ENCODE data around the gene ZNF814.
"Not testable (repeated sequence)": the region's sequence is repeated elsewhere in the genome, so short reads cannot be mapped to it uniquely, and the experiment has no call there.

Gene ZNF814

DNA sequence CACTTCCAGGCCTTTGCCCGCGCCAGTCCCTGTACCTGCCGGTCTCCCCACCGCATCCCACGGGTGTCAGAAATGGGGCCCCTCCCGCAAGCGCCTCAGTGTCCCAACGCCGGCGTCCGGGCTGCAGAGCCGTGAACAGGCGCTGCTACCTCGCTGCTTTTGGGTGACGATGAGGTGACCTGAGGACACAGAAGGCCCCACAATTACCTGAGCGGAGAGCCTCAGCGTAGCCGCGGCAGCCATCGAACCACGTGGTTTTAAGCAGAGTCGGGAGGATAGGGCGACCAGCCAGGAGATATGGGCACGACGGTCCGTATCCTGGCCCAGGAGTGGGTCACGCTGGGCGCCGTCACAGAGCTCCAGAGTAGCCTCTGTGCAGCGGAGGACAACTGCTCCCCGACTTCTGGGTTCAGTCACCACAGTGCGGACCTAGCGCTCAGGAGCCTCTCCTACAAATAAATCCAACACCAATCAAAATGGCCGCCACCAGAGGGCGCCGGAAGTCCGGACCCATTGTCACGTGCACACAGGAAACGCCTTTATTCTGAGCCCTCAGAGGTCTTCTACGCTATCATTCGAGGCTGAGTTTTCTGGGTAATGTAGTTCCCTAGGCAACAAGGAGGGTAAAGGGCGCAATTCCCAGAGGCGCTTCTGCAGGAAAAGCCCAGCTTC, at the start of gene ZNF814:
TSS of gene ZNF814 (minus strand) at position 478 of the 672 bp plus-strand sequence. CDS start at position 243, 235 bp downstream.
- TF ChIP-seq EZH2 (IDR thresholded peaks at IDR 0.05), result no peak
- peak; percentile 78; the same call in 1 of the 2 replicates for TF ChIP-seq POLR2AphosphoS5 (IDR thresholded peaks at IDR 0.05; ENCODE audit: borderline replicate concordance, low read depth, low read length)

DNA sequence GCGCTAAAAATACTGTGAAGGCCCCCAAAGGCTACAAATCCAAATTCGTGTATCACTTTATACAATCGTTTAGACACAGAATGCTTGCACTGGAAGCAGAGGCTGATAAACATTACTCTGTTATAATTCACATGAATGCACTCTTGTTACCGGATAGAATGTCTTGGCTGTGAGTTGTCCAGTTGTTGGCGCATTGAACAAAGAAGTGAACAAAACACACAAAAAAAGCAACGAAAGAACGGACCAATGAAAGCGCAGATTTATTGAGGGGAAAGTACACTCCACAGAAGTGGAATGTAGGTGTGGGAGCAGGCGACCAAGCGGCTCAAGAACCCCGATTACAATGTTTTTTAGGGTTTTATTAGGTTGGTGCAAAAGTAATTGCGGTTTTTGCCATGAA, 46.9 kb upstream of the ZNF814 start:
- TF ChIP-seq FOXP2 (optimal IDR thresholded peaks at IDR 0.05; ENCODE audit: control extremely low read depth, extremely low read length, insufficient read depth) (no peak), POLR2AphosphoS5 (IDR thresholded peaks at IDR 0.05; ENCODE audit: borderline replicate concordance, low read depth, low read length) (no peak), EZH2 (IDR thresholded peaks at IDR 0.05) (no peak)
- Histone ChIP-seq H3K9me3 (ENCODE audit: low read depth, low read length) (no peaks in the 10 kb centered on the region; the same call in 1 of the 2 replicates), H3K9ac (ENCODE audit: insufficient read length) (no peak overlapping the region), H3K4me3 (no peak overlapping the region), H3K27ac (no peak overlapping the region), H3K36me3 (ENCODE audit: insufficient read depth, low read length) (peaks cover 10% of the 10 kb centered on the region)
- DNase-seq (ENCODE audit: low read depth, low spot score), result no peak

More for the DNA sequence above, at the start of gene ZNF814:
- H3K36me3 ChIP-seq (ENCODE audit: insufficient read depth, low read length), result peaks cover 38% of the 10 kb centered on the region
- peak; percentile 71 for DNase-seq (ENCODE audit: low read depth, low spot score)
- no peaks in the 10 kb centered on the region; the same call in 1 of the 2 replicates for H3K9me3 ChIP-seq (ENCODE audit: low read depth, low read length)
- peak within 1 kb of the TSS; percentile 61 for H3K9ac ChIP-seq (ENCODE audit: insufficient read length)
- peak within 1 kb of the TSS; percentile 76 for H3K4me3 ChIP-seq
- H3K27ac ChIP-seq, result no peak within 1 kb of the TSS

DNA sequence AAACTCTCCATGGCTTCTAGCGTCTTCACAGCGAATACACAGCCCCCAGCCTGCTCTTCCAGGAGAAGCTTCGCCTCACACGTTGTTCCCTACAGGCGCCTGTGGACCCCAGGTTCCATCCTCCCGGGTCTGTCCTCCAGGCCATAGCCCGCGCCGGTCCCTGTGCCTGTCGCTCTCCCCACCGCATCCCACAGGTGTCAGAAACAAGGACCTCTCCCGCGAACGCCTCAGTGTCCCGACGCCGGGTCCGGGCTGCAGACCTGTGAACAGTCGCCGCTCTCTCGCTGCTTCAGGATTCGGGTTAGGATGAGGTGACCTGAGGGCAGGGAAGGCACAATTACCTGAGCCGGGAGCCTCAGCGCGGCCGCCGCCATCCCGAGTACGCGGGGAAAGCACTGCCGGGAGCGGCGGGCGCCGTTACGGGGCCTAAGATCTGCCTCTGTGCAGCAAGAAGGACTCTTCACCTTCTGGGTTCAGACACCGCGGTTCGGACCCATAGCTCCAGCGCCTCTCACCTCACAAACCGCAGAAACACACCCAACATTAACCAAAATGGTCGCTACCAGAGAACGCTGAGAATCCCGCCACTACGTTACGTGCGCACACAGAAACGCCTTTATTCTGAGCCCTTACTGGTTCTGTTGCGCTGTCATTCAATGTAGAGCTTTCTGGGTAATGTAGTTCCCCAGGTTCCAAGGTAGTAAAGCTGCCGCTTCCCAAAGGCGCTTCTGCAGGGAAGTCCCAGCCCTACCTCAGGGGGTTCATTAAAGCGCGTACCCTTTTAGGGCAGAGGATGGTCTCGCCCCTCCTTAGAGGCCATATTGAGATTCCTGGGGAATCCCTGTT, 46.2 kb upstream of the ZNF814 start, which contains the start of gene ZNF418:
TSS of gene ZNF418 (minus strand) at position 583 of the 846 bp plus-strand sequence. CDS start 1,580 bp downstream, outside the sequence.
- TF ChIP-seq EZH2 (IDR thresholded peaks at IDR 0.05) (no peak), POLR2AphosphoS5 (IDR thresholded peaks at IDR 0.05; ENCODE audit: borderline replicate concordance, low read depth, low read length) (no peak; the same call in 1 of the 2 replicates), FOXP2 (optimal IDR thresholded peaks at IDR 0.05; ENCODE audit: control extremely low read depth, extremely low read length, insufficient read depth) (no peak)
- DNase-seq (ENCODE audit: low read depth, low spot score), result no peak
- Histone ChIP-seq H3K9me3 (ENCODE audit: low read depth, low read length) (no peaks in the 10 kb centered on the region; the same call in 1 of the 2 replicates), H3K36me3 (ENCODE audit: insufficient read depth, low read length) (peaks cover 5% of the 10 kb centered on the region; the same call in 1 of the 2 replicates), H3K9ac (ENCODE audit: insufficient read length) (no peak within 1 kb of the TSS), H3K4me3 (peak within 1 kb of the TSS; percentile 76), H3K27ac (no peak within 1 kb of the TSS)

DNA sequence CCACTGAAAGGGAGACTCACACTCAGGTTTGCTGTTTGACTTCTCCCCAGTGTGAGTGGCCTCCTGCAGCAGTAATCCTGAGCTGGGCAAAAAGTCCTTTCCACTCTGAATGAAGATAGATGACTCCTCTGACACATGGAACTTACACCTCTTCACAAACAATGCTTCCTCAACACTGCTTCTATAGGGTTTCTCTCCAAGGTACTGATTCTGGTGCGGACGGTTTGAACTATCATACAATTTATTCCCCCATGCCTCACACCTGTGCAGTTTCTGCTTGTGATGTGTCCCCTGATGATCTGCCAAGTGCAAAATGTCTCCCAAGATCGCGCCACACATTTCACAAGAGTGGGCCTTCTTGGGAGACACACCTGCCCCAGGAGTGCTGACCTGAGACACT, 38.8 kb upstream of the ZNF814 start:
- no peak for DNase-seq (ENCODE audit: low read depth, low spot score)
- no peak overlapping the region for H3K4me3 ChIP-seq
- H3K9me3 ChIP-seq (ENCODE audit: low read depth, low read length), result no peaks in the 10 kb centered on the region
- H3K36me3 ChIP-seq (ENCODE audit: insufficient read depth, low read length), result peaks cover 11% of the 10 kb centered on the region; the same call in 1 of the 2 replicates
- no peak overlapping the region for H3K9ac ChIP-seq (ENCODE audit: insufficient read length)
- H3K27ac ChIP-seq, result no peak overlapping the region
- no peak for TF ChIP-seq EZH2 (IDR thresholded peaks at IDR 0.05)
- no peak for TF ChIP-seq FOXP2 (optimal IDR thresholded peaks at IDR 0.05; ENCODE audit: control extremely low read depth, extremely low read length, insufficient read depth)
- no peak for TF ChIP-seq POLR2AphosphoS5 (IDR thresholded peaks at IDR 0.05; ENCODE audit: borderline replicate concordance, low read depth, low read length)

DNA sequence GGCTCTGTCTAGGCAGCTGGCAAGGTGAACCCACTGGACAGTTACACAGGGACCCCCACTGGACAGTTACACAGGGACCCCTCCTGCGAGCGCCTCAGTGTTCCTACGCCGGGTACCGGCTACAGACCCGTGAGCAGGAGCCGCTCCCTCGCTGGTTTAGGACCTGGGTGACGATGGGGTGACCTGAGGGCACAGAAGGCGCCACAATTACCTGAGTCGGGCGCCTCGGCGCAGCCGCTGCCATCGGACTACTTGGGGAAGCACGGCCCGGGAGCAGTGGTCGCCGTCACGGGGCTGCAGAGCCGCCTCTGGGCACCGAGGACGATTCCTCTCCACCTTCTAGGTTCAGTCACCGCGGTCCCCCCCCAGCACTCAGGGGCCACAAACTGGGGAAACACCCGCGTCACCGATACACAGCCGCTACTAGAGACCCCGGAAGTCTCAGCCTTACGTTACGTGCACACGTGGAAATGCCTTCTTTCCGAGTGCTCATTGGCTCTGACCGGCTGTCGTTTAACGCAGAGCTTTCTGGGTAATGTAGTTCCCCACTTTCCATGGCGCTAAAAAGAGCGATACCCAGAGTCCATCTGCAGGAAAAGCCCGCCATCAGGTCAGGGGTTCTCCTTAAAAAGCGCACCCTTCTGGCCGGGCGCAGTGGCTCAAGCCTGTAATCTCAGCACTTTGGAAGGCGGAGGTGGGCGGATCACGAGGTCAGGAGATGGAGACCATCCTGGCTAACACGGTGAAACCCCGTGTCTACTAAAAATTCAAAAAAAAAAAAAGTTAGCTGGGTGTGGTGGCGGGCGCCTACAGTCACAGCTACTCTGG, 27.5 kb upstream of the ZNF814 start, which contains the start of gene ZNF417:
TSS of gene ZNF417 (minus strand) at position 425 of the 828 bp plus-strand sequence. CDS start at position 244, 181 bp downstream.
- peak within 1 kb of the TSS; percentile 87 for H3K4me3 ChIP-seq
- peak; percentile 60; the same call in 1 of the 2 replicates for TF ChIP-seq POLR2AphosphoS5 (IDR thresholded peaks at IDR 0.05; ENCODE audit: borderline replicate concordance, low read depth, low read length)

DNA sequence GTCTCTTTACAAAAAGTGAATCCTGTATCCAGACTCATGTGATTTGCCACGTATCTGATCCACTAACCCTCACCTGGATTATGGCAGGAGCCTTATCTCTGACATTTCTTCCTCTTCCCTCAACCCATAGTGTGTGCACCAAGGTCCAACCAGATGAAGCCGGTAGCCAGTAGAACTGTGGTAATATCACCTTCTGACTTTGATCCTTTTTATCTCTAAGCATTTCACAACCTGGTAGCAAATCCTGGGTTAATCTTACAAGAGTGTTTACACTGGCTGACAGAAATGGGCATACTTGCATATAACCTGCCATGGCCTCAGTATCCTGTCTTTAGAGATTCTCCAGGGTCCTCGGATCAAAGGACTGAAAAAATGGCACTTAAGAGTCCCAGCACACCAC, 25.7 kb upstream of the ZNF814 start:
- Histone ChIP-seq H3K4me3 (no peak overlapping the region), H3K9ac (ENCODE audit: insufficient read length) (no peak overlapping the region), H3K36me3 (ENCODE audit: insufficient read depth, low read length) (peaks cover 33% of the 10 kb centered on the region), H3K9me3 (ENCODE audit: low read depth, low read length) (0 out of 2 replicates have a peak, but pooled peaks cover 4% of the 10 kb centered on the region), H3K27ac (no peak overlapping the region)
- no peak for DNase-seq (ENCODE audit: low read depth, low spot score)
- TF ChIP-seq EZH2 (IDR thresholded peaks at IDR 0.05) (no peak), FOXP2 (optimal IDR thresholded peaks at IDR 0.05; ENCODE audit: control extremely low read depth, extremely low read length, insufficient read depth) (no peak), POLR2AphosphoS5 (IDR thresholded peaks at IDR 0.05; ENCODE audit: borderline replicate concordance, low read depth, low read length) (no peak)

More for the DNA sequence above, 27.5 kb upstream of the ZNF814 start, which contains the start of gene ZNF417:
- H3K36me3 ChIP-seq (ENCODE audit: insufficient read depth, low read length), result peaks cover 23% of the 10 kb centered on the region; the same call in 1 of the 2 replicates
- H3K9ac ChIP-seq (ENCODE audit: insufficient read length), result peak within 1 kb of the TSS; percentile 94
- DNase-seq (ENCODE audit: low read depth, low spot score), result peak; percentile 73
- not testable (repeated sequence) for H3K9me3 ChIP-seq (ENCODE audit: low read depth, low read length); H3K27ac ChIP-seq

DNA sequence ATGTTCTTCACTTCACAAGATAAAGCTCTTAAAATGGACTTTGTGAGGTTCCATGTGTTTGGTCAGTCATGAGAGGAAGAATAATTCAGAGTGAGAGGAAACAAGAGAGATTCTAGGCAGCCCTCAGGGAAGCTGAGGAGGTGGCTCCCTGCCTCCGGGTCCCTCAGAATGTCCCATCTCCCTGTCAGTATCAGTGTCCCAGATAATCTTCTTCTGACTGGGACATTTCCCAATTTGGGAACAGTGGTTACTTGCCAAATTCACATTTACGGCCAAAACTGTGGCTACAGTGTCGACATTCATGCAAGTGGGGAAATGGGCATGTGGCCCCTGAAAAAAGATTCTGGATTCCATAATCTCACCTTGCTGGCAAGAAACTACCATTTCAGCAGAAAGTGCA, 18.6 kb upstream of the ZNF814 start:
- H3K27ac ChIP-seq, result no peak overlapping the region
- TF ChIP-seq POLR2AphosphoS5 (IDR thresholded peaks at IDR 0.05; ENCODE audit: borderline replicate concordance, low read depth, low read length) (no peak), FOXP2 (optimal IDR thresholded peaks at IDR 0.05; ENCODE audit: control extremely low read depth, extremely low read length, insufficient read depth) (no peak), EZH2 (IDR thresholded peaks at IDR 0.05) (no peak)
- H3K36me3 ChIP-seq (ENCODE audit: insufficient read depth, low read length), result peaks cover 39% of the 10 kb centered on the region
- no peak overlapping the region for H3K9ac ChIP-seq (ENCODE audit: insufficient read length)
- no peak for DNase-seq (ENCODE audit: low read depth, low spot score)
- 0 out of 2 replicates have a peak, but pooled peaks cover 2% of the 10 kb centered on the region for H3K9me3 ChIP-seq (ENCODE audit: low read depth, low read length)
- H3K4me3 ChIP-seq, result no peak overlapping the region
